ENCODE measurements around the gene RAVER2.

The RAVER2 gene

DNA sequence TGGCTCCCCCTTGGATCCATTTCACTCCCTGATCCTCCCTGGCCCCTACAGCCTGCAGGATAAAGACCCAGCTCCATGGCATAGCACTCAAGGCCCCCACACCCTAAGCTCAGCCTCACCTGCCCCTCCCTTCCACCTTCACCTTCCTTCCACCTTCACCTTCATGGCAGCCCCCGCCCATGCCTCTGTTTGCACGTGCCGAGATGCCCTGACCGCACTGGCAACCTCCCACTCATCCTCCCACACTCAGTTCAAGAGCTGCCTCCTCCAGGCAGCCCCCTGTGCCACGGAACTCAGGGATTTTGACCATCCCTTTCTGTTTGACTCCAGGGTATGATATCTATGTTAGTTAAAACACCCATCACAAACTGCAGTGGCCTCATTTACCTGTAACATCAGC is 109.8 kb downstream of the RAVER2 start:
- DNase-seq (ENCODE audit: insufficient read length, low spot score) (no peak), FAIRE-seq (no peak)
- TF ChIP-seq POLR2A (IDR thresholded peaks at IDR 0.05; ENCODE audit: low read depth, low read length), result no peak

DNA sequence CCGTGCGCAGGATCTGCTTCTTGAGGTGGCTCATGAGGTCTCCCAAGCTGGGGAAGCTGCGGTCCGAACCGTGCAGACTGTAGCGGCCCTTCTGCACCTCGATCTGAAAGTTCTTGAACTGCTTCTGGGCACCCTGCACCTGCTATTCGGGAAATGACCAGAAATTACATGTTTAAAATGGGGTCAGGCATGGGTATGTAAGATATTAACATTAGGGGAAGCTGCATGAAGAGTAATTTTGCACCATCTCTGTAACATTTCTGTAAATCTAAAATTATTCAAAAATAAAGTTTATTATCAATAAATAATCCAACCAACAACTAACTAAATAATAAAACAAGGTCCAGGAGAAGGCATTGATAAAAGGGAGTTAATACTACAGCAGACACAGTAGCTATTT is 110.7 kb downstream of the RAVER2 start:
- FAIRE-seq, result no peak
- TF ChIP-seq POLR2A (IDR thresholded peaks at IDR 0.05; ENCODE audit: low read depth, low read length), result no peak
- no peak for DNase-seq (ENCODE audit: insufficient read length, low spot score)

DNA sequence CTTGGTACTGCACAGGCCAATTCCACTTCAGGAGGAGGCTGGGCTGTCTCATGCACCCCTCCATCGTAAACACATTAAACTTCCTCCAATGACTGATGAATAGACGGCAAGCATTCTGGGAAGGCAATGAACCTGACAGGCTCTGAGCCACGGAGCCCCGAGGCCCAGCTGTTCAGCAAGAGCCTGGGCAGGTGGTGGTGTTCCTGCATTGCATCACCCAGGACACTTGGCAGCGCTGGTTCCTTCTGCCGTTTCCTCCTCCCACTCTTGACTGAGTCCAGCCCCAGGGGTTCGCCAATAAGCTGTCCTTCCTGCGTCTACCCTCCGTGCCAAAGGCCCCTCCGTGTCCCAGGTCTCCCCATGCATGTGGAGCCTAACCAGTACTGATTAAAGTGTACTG is 111.7 kb downstream of the RAVER2 start:
- no peak for TF ChIP-seq POLR2A (IDR thresholded peaks at IDR 0.05; ENCODE audit: low read depth, low read length)
- FAIRE-seq, result no peak
- DNase-seq (ENCODE audit: insufficient read length, low spot score), result no peak

DNA sequence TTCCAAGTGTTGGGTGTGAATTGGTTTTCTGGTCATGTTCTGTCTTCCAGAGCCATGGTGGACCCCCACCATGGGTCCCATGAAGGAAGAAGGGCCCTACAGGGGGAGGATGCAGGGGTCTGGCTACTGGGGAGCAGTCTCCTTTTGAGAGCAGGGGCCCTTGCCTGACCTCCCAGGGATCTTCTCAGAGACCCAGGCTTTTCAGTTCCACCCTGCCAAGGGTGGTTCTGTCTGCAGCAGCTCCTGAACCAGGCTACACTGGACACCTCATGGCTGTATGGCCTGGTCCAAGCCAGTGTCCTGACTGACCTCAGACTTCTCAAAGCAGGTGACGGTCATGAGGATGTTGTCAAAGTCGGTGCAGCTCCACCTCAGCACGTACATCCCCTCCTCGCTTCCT is 112.5 kb downstream of the RAVER2 start:
- FAIRE-seq (no peak), DNase-seq (ENCODE audit: insufficient read length, low spot score) (no peak)
- no peak for TF ChIP-seq POLR2A (IDR thresholded peaks at IDR 0.05; ENCODE audit: low read depth, low read length)

DNA sequence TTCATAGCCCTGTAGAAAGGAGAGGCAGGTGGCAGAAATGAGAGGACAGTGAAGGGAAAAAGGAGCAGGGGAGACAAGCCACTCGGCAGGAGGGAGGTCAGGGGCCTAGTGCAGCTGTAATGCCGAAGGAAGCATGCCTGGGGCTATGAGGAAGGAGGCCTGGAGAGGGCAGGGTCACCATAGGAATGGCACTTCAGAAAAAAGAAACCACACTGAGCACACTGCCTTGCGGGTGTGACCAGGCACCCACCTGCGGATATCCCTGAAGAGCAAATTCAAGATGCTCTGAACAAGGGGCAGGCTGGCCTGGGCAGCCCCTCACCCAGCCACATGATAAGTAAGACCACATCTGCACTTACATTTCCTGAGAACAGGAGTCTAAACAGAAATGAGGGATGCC is 116.7 kb downstream of the RAVER2 start:
- no peak for FAIRE-seq
- TF ChIP-seq POLR2A (IDR thresholded peaks at IDR 0.05; ENCODE audit: low read depth, low read length), result no peak
- DNase-seq (ENCODE audit: insufficient read length, low spot score), result peak; percentile 22

DNA sequence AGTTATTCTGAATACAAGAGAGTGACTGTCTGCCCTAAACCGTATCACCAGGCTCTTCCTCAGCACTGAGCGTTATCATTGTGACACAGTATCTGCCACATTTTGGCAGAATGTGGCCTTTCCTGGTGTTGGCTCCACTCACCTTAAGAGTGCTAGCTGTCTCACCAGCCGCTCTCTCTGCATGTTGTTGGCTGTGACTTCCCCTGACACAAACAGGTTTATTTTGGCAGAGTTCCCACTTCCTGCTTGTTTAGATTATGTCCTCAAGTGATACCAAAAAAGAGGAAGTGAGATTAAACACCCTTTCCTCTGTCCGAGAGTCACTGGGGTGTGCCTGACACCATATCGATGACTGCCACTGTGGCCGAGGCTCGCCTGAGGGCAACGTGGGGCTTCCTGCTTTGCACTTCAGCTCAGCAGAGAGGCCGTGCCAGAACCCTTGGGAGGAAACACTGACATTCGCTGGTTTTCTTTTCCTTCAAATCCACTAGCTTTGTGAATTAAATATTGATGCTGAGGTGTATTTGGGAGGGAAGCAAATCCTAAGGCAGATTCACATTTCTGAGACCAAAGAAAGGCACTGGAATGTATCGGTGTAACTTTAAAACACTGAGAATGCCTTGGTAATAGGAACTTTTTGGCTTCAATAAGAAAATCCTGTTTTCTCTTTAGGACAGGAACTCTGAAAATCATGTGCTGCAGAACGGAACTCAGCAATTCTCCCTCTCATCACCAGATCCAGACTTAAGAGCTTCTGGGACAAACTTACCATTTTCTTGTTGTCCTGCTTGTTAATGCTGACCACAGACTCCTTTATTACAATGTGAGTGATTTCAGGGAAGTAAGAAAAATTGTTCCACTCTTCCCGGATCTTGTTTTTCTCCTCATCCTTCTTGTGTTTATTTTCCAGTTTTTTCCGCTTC is 119.4 kb downstream of the RAVER2 start:
- no peak for TF ChIP-seq POLR2A (IDR thresholded peaks at IDR 0.05; ENCODE audit: low read depth, low read length)
- DNase-seq (ENCODE audit: insufficient read length, low spot score), result no peak
- no peak for FAIRE-seq

DNA sequence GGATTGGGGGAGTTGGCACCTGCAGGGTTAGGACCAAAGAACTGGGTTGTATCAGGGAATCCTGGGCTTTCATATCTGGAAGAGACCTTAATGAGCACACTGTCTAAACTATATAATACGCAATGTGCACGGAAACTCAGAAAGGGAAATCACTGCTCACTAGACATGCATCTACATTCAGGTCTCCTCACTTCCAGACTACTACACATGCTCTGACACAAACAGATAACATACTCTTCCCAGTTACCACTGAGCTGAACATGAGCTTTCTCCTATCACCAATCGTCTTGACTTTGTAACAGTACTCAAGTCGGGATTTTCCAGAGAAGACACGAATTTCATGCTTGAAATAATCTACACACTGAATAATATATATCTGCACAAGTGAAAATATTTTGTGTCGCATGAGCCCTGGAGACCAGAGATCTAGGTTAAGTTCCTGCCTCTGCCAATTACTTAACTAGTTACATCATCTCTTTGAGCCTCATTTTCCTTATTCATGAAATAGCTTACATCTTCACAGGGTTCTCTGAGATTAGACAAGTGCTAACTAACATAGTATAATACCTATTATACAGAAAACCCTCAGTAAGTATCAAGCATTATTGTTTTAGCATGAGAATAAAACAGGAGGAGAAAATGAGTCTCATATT is 120.4 kb downstream of the RAVER2 start:
- no peak for TF ChIP-seq POLR2A (IDR thresholded peaks at IDR 0.05; ENCODE audit: low read depth, low read length)
- no peak for FAIRE-seq
- no peak for DNase-seq (ENCODE audit: insufficient read length, low spot score)

DNA sequence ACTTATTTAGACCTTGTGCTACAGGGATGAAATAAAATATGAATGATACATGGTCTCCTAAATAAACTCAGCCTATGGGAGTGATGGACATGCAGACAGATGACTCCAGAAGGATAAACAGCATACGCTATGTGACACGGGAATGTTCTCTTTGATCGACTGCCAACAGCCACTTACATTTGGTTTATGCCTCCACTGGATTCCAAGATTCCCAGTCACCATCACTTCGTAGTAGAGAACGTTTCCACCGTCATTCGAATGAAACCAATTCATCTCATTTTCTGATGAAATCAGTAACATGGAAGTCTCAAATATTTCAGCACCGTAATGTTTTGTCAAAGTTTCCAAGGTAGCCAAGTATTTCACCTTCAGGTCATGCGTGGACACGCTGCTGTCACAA is 121.8 kb downstream of the RAVER2 start:
- TF ChIP-seq POLR2A (IDR thresholded peaks at IDR 0.05; ENCODE audit: low read depth, low read length), result no peak
- FAIRE-seq (no peak), DNase-seq (ENCODE audit: insufficient read length, low spot score) (no peak)

DNA sequence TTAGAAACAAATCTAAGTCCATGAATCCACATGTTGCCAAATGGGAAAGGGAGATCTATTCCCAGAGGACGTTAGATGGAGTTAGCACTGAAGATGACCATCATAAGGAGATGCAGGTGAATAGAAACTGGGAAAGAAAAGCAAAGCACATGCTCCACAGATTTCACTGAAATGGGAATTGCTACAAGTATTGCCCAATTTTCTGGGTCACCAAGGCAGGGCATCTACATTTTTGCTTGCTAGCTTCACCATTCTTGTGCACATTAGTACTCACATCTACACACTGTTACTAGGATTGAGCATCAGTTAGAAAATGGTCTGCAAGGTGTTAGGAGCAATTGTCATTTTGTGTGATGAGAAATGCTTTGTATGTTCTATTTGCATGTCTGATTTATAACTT is 122.4 kb downstream of the RAVER2 start:
- DNase-seq (ENCODE audit: insufficient read length, low spot score), result no peak
- no peak for TF ChIP-seq POLR2A (IDR thresholded peaks at IDR 0.05; ENCODE audit: low read depth, low read length)
- no peak for FAIRE-seq

DNA sequence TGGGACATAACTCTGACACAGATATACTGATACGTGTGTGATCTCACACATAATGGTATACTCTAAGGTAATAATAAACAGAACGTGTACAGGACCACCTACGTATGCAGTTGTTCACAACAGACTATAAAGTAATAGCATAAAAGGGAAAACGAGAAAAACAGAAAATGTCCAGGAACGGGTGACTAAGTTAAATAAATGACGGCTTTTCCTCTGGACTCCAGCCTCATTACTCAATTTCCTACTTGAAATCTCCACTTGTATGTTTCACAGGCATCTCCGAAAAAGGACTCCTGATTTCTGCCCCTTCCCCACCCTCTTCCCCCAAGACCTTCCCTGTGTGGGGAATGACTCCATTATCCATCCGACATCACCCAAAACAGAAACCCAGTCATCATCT is 126.4 kb downstream of the RAVER2 start:
- TF ChIP-seq POLR2A (IDR thresholded peaks at IDR 0.05; ENCODE audit: low read depth, low read length), result no peak
- DNase-seq (ENCODE audit: insufficient read length, low spot score) (no peak), FAIRE-seq (no peak)

DNA sequence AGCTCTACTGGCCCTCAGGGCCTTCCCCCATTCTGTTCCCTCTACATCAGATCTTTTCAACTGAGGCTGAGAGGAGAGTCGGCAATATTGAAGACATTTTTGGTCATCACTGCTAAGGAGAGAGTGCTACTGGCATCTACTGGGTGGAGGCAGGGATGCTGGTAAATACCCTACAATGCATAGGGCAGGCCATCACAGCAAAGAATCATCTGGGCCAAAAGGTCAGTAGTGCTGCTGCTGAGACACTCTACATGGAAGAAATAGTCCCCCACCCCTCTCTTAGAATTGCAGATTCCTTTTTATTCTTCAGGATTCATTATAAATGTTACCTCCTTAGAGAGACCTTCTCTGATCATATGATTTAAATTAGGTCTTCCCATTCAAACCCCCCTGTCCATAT is 127.2 kb downstream of the RAVER2 start:
- FAIRE-seq, result no peak
- no peak for TF ChIP-seq POLR2A (IDR thresholded peaks at IDR 0.05; ENCODE audit: low read depth, low read length)
- no peak for DNase-seq (ENCODE audit: insufficient read length, low spot score)

DNA sequence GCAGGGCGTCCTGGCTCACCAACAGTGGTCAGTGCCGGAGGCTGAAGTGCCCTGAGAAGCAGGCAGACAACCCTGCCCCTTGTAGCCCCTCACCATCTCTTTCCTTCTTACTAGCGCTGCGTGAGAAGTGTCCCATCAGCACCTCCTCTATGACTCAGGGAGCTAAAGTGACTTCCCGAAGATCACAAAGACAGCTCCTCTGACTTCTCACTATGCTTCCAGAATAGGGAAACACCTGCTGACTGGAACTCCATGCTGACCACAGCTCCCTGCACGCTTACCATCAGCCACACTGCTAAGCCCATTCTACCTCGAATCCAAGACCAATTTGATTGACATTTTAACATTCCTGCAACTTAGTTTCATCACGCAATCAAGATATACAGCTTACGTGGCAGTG is 128.7 kb downstream of the RAVER2 start:
- DNase-seq (ENCODE audit: insufficient read length, low spot score) (no peak), FAIRE-seq (no peak)
- TF ChIP-seq POLR2A (IDR thresholded peaks at IDR 0.05; ENCODE audit: low read depth, low read length), result no peak

DNA sequence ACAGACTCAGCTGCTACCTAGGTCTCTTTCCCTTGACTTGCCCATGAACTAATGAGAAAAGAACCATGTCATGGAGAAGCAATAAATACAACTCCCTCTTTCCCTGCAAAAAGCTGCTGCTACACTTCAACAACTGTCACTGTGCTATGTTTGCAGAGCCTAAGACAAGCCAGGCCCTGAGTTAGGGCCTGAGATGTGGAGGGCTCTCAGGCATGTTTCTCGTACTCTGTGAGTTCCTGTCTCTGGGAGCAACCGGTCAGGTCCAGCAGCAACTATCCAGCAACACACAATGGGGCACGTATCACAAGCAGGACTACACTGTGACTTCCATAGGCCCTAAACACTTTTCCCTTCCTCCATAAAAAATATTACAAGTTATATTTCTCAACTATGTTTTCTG is 129.8 kb downstream of the RAVER2 start:
- FAIRE-seq (no peak), DNase-seq (ENCODE audit: insufficient read length, low spot score) (no peak)
- TF ChIP-seq POLR2A (IDR thresholded peaks at IDR 0.05; ENCODE audit: low read depth, low read length), result no peak

DNA sequence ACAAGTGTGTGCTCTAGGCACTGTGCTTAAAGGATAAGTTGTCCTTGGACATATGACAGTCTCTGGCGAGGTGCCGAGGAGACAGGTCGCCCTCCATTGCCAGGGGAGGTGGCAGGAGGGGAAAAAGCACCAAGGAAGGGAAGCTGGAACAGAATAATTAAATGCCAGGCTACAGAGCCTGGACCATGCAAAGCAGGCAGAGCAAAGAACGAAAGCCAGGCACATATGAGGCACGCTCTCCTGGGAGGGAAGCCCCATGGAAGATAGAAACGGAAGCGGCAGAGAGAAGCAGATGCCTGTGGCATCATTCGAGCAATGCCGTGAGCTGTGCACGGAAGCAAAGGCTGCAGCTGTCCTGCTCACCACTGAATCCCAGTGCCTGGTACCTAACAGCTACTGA is 130.2 kb downstream of the RAVER2 start:
- no peak for DNase-seq (ENCODE audit: insufficient read length, low spot score)
- TF ChIP-seq POLR2A (IDR thresholded peaks at IDR 0.05; ENCODE audit: low read depth, low read length), result no peak
- FAIRE-seq, result no peak

DNA sequence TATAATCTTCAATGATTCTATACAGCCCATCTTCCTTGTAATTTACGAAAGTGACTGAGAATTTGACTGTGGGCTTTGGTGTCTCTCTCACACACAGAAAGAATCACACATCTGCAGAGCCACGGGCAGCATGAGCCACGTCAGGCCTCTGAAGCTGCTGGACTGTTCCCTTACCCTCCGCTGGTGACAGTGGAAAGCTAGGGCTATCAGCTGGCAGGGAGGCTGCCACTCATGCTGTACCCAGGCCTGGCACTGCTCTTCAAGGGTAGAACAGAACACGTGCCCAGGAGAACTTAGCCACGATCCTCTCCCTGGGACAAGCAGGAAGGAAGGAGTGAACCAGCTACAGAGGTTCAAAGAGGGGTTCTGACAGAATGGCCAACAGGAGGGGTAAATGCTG is 130.7 kb downstream of the RAVER2 start:
- TF ChIP-seq POLR2A (IDR thresholded peaks at IDR 0.05; ENCODE audit: low read depth, low read length), result no peak
- FAIRE-seq, result no peak
- DNase-seq (ENCODE audit: insufficient read length, low spot score), result no peak

Measured in H54 (cell line).